NCI-H128 (cell line): Measurements from ENCODE around the gene PPP2R1B.

Experiments
- DNase-seq: peaks from one replicate; lab custom pipeline; 2025; ENCODE audit not compliant: unreplicated experiment; lab: John Stamatoyannopoulos, UW

The PPP2R1B gene

DNA sequence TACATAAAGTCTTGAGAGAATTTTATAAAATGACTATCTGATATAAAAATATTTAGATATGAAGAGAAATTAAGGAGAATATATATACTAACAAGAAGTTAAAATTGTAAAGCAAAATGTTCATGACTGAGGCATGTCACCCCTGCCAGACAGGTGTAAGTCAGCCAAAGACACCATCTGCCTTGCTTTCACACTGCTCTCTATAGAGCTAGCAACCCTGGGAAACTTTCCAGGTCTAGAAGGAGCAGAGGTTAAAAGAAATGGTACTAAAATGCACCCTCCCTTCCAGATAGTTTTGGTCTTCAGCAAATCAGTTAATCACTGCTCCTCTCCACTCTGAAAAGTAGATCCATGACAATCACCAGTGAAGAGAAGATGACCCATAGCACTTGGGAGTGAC is 16.5 kb downstream of the PPP2R1B start:
- no peak for DNase-seq

DNA sequence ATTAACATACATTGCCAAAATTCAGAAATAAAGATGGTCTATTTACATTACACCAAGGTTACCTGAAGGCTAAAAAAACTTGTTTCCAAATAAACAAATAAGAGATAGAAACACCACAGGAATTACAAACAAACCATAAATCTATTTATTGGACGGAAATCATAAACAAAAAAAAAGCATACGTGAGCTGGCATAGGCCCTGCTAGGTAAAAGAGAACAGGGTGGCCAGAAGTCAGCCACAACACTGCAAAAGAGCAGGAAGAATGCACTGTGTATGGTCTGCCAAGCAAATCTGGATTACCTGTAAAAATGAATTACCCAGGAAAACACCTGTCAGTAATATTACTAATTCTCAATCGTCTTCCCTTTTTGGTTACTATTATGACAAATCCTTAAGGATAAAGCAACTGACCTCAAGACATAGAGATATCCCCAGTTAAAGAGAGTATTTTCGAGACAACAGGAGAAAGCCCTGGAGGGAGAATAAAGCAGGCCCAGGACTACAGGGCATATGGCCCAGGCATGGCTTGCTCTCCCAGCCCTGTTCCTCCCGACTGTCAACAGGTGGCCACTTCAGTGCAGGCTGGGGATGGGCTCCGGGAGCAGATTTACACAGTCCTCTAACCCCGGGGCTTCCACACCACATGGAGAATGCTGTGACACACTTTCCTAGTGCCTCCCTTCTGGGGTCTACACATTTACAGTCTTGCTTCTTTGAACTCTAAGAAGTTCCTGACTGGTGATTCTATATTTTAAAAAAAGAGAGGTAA is 18.0 kb downstream of the PPP2R1B start:
- DNase-seq: no peak

DNA sequence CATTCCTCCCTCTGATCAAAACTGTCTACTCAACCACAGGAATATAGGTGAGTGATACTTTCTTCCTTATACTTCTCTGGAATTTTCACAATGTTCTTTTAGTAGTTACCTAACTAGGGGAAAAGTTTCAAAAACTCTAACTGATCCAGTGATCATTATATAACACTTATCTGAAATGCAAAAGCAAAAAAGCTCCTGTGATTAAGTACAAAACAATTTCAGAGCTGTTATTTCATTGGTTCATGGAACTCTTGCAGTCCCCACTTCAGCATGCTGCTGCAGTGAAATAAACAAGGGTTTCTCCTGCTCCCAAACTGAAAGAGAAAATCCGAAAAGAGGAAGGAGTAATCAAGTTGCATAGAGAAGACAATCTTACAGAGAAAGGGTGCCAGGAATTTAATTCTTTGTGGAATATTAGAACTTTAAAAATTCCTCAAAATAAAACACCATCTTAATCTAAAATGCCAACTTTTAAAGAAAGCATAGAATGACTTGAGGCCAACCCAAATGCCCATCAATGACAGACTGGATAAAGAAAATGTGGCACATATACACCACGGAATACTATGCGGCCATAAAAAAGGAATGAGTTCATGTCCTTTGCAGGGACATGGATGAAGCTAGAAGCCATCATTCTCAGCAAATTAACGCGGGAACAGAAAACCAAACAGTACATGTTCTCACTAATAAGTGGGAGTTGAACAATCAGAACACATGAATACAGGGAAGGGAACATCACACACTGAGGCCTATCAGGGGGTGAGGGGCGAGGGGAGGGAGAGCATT is 20.3 kb downstream of the PPP2R1B start:
- DNase-seq: no peak

DNA sequence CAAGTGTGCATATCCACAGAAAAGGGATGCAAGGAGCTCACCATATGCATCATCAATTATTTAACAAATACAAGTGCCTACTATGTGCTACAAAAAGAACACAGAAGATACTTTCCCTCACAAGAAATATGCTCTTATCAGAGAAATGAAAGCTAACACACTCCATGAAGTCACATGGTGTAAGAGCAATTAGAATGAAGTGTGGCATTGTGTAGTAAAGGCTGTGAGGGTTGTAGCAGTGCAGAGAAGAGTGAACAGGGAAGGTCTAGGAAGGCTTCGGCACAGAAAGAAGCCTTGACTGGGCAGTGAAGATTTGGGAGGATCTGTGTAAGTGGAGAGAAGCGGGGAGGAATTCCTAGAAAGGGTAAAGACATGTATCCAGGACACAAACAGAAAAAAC is 22.5 kb downstream of the PPP2R1B start:
- DNase-seq: no peak

DNA sequence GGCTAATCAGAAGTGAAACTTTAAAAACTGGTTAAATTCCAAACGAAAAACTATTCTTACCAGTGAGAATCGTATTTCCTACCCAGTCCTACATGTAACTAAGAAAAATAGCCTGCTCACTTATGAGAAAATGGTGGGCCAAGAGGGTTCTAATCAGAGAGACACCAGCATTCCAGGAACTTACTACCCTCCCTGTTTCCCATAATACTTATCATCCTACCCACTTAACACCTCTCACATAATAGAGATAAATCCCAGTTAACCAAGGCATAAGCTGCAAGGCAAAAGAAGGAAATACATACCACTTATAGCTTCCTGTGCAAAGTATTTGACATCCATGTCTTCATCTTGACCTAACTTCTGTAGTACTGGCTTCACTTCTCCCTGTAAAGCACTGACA is 24.4 kb downstream of the PPP2R1B start:
- DNase-seq: no peak

DNA sequence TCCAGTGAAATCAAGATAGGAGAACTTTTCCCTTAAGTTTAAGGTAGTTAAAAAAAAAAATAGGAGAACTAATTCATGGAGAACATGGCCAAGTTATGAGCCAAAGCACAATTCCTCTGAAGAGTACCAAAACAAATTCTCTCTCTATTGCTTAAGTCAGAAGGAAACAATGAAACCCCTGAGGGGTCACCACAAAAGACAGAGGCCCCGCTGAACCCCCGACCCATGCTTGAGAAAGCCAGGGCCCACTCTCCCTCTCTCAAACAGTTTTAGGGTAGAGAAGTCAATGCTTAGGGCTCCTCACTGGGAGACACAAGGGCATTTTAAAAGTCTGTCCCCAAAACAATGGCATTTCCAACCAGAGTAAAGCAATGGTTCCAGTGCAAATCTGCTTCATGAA is 26.9 kb downstream of the PPP2R1B start:
- DNase-seq: no peak

DNA sequence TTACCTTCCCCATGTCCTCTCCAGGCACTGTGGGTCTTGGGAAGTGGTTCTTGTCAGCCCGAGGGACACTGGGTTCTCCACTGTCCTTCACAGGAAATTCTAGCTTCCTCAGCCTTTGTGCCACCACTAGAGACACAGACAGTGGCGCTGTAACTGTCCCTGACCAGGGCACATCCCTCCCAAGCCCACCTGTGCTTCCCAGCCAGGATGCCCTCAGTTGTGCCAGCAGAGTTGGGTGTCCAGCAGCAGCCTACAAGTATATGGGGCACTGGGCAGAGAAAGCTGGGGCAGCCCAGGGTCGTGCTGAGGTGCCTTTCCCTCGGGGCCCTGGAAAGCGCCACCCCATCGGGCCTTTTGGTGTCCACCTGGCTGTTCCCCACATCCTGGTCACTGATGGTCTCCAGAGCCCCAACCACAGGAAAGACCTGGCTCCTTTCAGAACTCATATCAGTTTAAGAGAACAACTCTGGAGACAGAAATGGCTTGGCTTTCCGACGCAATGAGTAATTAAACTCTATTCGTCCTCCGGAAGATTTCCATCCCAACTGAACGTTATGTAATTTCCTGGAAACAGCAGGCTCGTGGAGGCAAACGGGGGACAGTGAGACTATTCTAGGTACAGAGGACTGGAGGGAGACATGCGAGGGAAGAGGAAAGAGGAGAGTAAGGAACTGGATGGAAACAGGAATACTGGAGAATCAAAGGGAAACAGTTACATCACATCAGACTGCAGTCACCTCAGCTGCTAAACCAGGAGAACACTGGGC is 28.6 kb downstream of the PPP2R1B start:
- no peak for DNase-seq

DNA sequence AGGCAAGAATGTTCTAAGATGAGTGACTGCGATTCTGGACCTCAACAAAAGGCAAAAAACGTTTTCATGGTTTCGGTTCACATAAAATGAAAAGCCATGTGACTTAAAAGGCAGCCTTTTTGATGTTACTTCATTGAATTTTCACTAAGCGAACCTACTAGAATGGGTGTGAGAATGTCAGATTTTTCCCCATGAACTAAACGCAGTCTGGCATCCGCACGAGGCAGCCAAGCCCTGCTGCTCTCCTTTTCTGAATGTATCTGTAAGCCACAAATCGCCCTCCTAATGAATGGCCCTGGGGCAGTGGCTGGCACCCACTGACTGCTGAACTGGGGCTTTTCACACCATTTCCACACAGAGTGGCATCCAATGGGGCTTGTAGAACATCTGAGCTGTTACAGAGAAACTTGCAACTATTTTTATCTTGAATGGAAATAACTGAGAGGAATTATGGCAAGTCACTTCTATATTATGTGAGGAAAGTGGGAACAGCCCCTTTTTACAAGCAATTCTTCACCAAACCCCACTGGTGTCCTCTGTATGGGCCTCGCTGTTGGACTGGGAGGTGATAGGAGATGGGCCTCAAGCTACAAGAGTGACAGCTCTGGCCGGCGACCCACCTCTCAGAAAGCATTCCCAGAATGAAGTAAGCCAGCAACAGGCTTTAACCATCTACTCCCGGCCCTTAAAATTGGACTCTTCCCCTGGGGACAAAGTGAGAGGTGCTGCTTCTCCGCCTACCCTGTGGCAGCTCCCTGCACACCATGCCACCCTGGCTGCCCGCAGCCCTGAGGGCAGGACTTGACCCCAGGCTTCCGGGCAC is 29.4 kb downstream of the PPP2R1B start:
- no peak for DNase-seq

DNA sequence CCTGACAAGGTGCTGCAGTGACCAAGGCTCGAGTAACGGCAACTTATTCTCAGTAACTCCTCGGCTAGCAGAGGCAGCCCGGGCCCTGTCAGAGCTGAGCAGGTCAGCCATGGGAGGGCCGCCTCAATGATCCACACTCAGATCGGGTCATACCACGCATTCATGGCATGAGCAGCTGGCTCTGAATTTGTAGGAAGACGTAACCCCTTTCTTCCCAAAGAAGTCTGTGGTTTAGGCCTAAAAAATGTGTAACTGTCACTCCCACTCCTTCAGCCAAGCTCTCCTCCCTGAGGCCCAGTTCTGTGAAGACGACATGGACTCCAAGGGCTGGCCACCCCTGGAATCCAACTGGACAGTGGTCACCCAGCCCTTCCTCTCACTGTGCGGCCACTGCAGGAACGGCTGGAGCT is 30.0 kb downstream of the PPP2R1B start:
- DNase-seq: no peak

DNA sequence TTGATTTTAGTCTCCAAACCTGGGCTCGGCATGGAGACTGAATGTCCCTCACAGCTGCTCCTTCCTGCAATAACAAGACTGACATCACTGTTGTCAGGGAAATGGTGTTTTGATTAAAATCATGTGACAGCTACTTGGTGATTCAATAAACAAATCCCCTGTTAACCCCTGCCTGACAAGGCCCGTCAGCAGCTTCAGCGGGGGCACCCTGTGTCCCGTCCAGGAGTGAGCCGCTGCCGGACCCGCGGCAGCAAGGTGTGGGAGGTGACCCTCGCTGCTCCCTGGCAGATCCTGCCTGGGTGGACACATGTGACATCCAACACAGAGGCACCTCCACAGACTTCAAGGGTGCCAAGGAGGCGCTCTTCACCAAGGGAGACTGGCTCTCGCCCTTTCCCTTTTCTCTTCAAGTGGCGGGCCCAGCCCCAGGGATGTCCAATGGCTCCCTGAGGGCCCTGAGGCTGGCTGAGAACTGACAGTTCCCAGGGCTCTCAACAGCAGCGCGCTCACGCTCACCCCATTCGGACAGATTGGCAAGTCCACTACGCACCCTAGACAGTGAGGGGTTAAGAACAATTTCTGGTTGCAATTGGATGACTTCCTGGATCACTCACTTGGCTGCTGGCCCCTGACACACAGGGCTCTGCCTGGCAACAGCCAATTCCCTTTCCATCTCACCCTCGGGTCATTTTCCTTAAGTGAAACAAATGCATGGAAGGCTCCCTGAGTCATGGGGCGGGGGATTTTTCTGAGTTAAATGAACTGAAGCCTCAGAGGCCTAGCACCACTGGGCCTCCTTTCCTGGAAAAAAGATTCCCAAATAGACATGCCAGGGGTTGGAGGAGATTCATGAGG is 30.7 kb downstream of the PPP2R1B start:
- peak; percentile 59 for DNase-seq

DNA sequence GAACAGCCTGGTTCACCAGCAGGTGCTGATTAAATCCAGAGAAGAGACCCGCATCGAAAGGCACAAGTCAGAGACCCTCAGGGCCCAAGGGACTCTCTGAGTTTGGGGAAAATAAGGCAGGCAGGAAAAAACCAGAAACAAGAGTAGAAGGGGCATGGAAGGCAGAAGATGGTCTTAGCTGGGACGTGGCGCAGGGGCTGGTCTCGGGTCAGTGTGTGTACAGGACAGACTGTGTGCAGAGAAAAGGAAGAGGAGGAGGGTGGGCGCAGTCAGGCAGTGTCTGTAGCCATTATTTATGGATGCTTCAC is 31.3 kb downstream of the PPP2R1B start:
- no peak for DNase-seq

DNA sequence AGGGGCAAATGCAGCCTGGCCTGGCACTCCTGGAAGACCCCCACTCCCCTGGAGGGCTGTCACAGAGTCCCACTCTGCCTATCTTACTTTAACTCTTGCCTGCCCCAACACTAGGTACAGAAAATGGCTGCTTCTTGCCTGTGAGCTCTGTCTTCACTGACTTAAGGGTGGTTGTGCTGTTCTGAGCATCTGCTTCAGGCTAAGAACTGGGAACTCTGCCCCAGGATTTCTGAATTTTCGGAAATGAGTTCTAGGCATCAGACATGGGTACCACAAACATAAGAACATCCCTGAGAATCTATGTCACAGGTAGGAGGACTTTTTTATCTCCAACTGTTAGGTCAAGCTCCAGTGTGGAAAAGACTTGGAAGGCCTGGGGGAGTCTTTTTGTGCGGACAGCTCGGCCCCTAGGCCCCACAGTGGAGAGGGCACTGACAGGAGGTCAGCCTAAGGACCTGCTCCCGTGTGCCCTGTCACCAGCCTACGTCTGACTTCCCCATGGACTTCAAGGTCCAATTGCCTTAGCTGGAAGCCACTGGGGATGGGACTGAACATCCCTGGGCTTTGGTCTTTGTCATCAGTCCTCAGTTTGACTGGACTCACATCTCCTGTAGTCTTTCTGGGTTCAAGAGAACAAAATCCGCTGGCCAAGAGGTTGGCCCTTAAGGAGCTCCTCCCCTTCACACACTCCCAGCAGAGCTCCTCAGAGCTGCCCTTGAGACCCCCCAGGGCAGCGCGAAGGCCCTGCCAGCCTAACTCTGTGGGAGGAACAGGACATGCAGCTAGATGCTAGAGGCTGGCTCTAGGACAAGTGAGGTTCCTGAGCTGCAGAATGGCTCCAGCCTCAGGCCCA is 31.9 kb downstream of the PPP2R1B start:
- DNase-seq: no peak

DNA sequence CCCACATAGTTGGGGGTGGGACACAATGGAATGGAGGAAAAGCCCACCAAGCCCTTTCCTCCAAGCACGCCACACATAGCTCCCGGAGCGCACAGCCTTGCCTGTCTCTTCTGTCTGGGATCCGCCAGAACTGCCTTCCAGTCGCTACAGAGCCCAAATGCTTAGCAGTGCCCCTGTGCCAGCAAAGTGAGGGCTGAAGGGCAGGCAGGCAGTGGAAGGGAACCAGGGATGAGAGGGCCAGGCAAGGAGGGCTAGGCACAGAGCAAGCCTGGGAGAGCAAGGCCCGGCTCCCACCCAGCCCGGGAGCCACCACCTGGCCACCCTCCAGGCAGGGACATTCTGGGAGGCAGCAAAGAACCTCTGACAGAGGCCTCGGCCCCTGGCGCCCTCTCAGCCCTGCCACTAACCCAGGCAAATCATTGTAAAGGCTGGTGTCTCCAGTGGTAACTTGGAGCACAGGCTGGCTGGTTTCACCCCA is 32.5 kb downstream of the PPP2R1B start:
- DNase-seq: no peak

DNA sequence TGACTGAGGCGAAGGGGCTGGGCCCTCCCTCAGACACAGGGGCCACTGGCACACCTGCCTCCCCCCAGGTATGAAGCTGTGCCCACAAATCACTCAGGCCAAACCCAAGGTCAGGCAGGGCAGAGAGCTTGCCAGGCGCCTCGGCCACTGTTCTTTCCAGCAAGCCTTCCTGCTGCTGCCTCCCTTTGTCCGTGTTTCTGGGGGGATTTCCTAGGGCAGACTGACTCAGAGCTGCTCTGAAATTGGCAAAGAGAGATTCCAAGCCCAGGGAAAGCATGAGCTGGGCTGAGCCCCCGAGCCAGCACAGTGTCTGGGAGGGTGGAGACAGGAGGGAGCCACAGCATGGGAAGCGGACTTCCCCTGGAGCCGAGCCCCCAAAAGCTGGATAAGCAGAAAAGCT is 33.2 kb downstream of the PPP2R1B start:
- no peak for DNase-seq

DNA sequence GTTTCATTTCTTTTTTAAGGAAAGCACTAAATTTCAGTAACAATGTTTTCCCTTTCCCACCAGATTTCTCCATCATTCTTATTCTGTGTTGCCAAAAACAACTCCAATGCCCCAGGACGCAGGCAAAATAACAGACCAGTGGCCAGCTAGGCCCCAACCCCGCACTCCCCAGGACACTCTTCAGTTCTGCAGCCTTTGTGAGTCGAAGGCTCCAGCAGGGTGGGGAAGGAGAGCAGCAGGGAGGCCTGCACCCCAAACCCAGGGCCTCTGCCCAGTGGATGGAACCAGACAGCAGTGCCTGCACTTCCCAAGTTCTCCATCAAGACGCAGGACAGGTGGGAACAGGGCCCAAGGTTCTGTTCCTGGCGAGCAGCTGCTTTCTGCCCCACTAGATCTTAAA is 34.4 kb downstream of the PPP2R1B start:
- no peak for DNase-seq

DNA sequence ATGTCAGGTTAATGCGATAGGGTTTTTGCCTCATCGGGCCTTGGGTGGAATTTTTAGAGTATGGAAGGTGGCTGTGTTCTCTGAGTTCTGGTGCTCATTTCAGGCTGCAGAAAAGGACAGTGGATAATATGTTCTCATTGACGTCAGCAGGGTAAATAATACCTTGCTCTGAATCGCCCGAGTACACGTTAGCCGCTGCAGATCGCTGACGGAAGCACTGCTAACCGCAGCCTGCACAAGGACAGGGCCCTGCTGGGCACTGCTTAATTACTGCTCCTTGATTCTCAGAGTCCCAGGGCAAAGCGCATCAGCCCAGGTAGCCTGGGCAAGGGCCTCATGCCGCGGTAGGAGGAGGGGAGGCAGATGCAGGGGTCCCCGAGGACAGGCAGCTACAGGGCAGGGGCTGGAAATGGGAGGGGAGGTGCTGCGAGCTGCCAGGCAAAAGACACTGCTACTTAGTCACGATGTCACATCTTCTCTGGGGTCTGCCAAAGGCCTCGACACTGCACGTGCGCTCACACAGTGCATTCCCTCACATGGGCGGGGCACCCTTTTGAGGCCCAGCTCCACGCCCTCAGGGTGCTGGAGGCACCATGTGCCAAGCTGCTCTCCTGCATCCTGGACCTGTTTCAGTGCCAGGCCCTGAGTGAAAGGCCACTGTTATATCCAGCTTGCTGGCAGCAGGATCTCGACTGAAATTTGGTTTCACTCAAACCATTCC is 35.2 kb downstream of the PPP2R1B start:
- peak; percentile 26 for DNase-seq

DNA sequence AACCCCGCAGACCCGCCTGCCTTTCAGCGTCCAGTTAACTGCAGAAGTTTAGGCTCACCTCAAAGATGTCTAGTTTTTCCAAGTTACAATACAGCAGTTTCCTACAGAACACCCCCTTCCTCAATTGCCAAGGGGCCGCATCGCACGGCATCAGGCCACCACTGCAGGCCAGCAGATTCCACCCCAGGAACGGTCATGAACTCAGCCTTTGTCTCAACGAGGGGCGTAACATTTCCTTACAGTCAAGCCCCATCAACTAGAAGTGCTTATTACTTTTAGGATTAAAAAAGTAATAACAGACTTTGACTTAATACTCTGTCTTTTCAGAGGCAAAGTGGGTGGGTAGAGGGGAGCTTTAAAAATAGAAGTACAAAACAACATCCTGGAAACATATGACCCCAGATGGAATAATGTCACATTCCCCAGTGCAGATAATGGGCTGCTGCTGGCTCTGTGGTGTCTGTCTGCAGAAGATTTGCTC is 36.3 kb downstream of the PPP2R1B start:
- no peak for DNase-seq

DNA sequence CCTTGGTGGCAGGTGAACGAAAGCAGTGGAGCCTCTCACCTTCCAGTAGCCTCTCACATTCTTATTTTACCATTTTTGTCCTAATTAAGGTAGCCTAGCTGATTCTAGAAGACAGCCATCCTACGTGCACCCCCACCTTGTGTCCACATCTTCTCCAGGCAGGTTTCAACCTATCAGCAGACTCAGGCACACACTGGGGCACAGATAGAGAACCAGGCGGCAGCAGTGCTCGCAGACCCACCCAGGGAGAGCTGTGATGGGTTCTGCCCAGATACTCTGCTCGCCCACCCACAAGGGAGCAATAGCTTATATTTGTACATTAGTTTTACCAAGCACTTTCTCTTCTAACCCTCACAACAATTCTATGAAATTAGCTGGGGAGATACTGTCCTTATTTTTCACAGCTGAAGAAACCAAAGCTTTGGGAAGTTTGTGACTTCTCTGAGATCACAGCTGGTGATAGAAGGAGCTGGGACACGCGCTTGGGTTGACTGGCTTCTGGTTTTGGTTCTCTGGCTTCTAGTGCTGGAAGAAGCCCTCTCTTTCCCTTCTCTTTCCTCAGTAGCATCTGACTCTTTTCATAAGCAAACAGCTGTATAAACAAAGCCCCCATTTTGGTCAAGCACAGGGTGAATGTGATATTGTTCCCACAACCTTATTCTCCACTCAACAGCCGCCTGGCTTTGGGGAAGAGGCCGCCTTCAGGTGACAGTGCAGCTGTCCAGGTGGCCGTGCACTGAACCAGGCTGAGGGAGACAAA is 36.9 kb downstream of the PPP2R1B start:
- no peak for DNase-seq
